Trophoblast cell (in vitro differentiated cells and primary cell): ENCODE data around the gene ASIC1.

Experiments
- DNase-seq, 2 donors: peaks; one replicate each; pipeline ENCODE4 v3.0.0-alpha.2; 2016
- H2AFZ ChIP-seq: 2 replicates; pipeline ENCODE4 v1.6.1; 2013; ENCODE audit warnings: low read length, moderate library complexity, mild to moderate bottlenecking; ENCODE audit not compliant: insufficient read depth, poor library complexity
- H2AK5ac ChIP-seq: 2 replicates; pipeline ENCODE4 v1.6.1; 2013; ENCODE audit warnings: mild to moderate bottlenecking, low read length
- H2BK120ac ChIP-seq: 2 replicates; pipeline ENCODE4 v1.6.1; 2013; ENCODE audit warnings: low read length, mild to moderate bottlenecking, moderate library complexity; ENCODE audit not compliant: insufficient read depth, poor library complexity
- H2BK12ac ChIP-seq: 2 replicates; pipeline ENCODE4 v1.6.1; 2013; ENCODE audit warnings: mild to moderate bottlenecking, low read length, moderate library complexity
- H2BK5ac ChIP-seq: 2 replicates; pipeline ENCODE4 v1.6.1; 2013; ENCODE audit warnings: low read length, low read depth, moderate library complexity, mild to moderate bottlenecking; ENCODE audit not compliant: poor library complexity
- H3K14ac ChIP-seq: 2 replicates; pipeline ENCODE4 v1.6.1; 2013; ENCODE audit warnings: mild to moderate bottlenecking, low read length
- H3K18ac ChIP-seq: 2 replicates; pipeline ENCODE4 v1.6.1; 2013; ENCODE audit warnings: mild to moderate bottlenecking, low read length
- H3K23ac ChIP-seq: 2 replicates; pipeline ENCODE4 v1.6.1; 2013; ENCODE audit warnings: low read length
- H3K27ac ChIP-seq: 2 replicates; pipeline ENCODE4 v1.5.1; 2013; ENCODE audit warnings: low read depth, mild to moderate bottlenecking, inconsistent platforms, low read length, moderate library complexity
- H3K27me3 ChIP-seq: 2 replicates; pipeline ENCODE4 v1.6.1; 2013; ENCODE audit warnings: inconsistent platforms, mild to moderate bottlenecking, low read length, moderate library complexity; ENCODE audit not compliant: insufficient read depth
- H3K36me3 ChIP-seq, 2 experiments: 1 replicate in 1 of 2; 2 replicates in 1 of 2; pipeline ENCODE4 v1.6.1; 2013; ENCODE audit warnings: low read length in 2 of 2, mild to moderate bottlenecking in 2 of 2, moderate library complexity in 1 of 2; ENCODE audit not compliant: insufficient read depth in 2 of 2, control insufficient read depth in 1 of 2
- H3K4ac ChIP-seq: 2 replicates; pipeline ENCODE4 v1.6.1; 2013; ENCODE audit warnings: low read depth, mild to moderate bottlenecking, low read length, moderate library complexity
- H3K4me1 ChIP-seq, 2 experiments: 1 replicate in 1 of 2; 2 replicates in 1 of 2; pipeline ENCODE4 v1.6.1; 2013; ENCODE audit warnings: low read length in 2 of 2, mild to moderate bottlenecking in 2 of 2, moderate library complexity in 1 of 2; ENCODE audit not compliant: insufficient read depth in 2 of 2, control insufficient read depth in 1 of 2
- H3K4me2 ChIP-seq: 2 replicates; pipeline ENCODE4 v1.6.1; 2013; ENCODE audit warnings: inconsistent platforms, mild to moderate bottlenecking, low read length, moderate library complexity
- H3K4me3 ChIP-seq: 2 replicates; pipeline ENCODE4 v1.5.1; 2013; ENCODE audit warnings: mild to moderate bottlenecking, low read depth, low read length, inconsistent platforms
- H3K79me1 ChIP-seq: one replicate; pipeline ENCODE4 v1.6.1; 2013; ENCODE audit warnings: low read length
- H3K79me2 ChIP-seq: 2 replicates; pipeline ENCODE4 v1.6.1; 2013; ENCODE audit warnings: low read length, mild to moderate bottlenecking; ENCODE audit not compliant: control insufficient read depth, insufficient read depth, poor library complexity
- H3K9ac ChIP-seq: 2 replicates; pipeline ENCODE4 v1.6.1; 2013; ENCODE audit warnings: mild to moderate bottlenecking, low read length
- H3K9me3 ChIP-seq: 2 replicates; pipeline ENCODE4 v1.6.1; 2013; ENCODE audit warnings: low read depth, mild to moderate bottlenecking, control low read depth, inconsistent platforms, low read length; ENCODE audit not compliant: insufficient read depth
- H4K12ac ChIP-seq: 2 replicates; pipeline ENCODE4 v1.6.1; 2013; ENCODE audit warnings: low read depth, mild to moderate bottlenecking, low read length, moderate library complexity
- H4K8ac ChIP-seq: 2 replicates; pipeline ENCODE4 v1.6.1; 2013; ENCODE audit warnings: low read depth, mild to moderate bottlenecking, low read length, moderate library complexity
- H4K91ac ChIP-seq: one replicate; pipeline ENCODE4 v1.6.1; 2013; ENCODE audit warnings: low read depth, mild to moderate bottlenecking, low read length, moderate library complexity
- WGBS: extraction: QIAGEN DNeasy Blood & Tissue Kit; methylation state at CpG from one replicate; pipeline ENCODE4 v1.1.7; 2013; ENCODE audit warnings: missing lambda C conversion rate; ENCODE audit not compliant: insufficient read length, insufficient coverage; ENCODE audit errors: extremely low coverage; 5-methylcytosine and 5-hydroxymethylcytosine counted together

Gene ASIC1

DNA sequence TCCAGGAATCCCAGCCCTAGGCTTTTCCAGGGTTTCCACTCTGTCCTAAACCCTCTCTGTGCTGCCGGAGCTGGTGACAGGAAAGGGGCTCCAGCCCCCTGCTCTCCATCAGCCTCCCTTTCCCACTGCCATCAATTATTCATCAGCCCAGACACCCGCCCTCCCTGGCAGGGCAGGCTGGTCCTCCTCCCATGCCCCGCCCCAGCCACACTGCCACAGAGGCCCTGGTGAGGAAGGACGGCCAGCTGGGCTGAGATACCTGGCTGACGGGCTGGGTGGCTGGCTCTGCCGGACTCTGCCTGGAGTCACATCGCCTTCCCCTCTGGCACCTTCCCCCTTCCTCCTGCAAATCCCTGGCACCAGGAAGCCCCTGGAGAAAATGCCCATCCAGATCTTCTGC lies 15.8 kb downstream of the ASIC1 start:
- Histone ChIP-seq H3K79me1 (no peaks in the 10 kb centered on the region), H2AK5ac (no peak overlapping the region), H2BK5ac (no peak overlapping the region), H3K4ac (no peak overlapping the region), H2BK120ac (no peak overlapping the region), H3K36me3 (no peaks in the 10 kb centered on the region), H3K27ac (no peak overlapping the region), H4K12ac (no peak overlapping the region), H3K4me1 (peaks cover 2% of the 10 kb centered on the region in 2 experiments), H3K4me2 (no peak overlapping the region), H3K18ac (no peak overlapping the region), H4K91ac (no peak overlapping the region), H2BK12ac (no peak overlapping the region), H3K4me3 (no peak overlapping the region), H3K9ac (no peak overlapping the region), H3K14ac (no peak overlapping the region), H3K27me3 (no peaks in the 10 kb centered on the region), H4K8ac (no peak overlapping the region), H3K23ac (no peak overlapping the region), H3K79me2 (no peaks in the 10 kb centered on the region), H2AFZ (no peak overlapping the region), H3K9me3 (no peaks in the 10 kb centered on the region)
- no peak for DNase-seq
- WGBS = no CpG with 5 or more reads among the region's 7 CpGs

DNA sequence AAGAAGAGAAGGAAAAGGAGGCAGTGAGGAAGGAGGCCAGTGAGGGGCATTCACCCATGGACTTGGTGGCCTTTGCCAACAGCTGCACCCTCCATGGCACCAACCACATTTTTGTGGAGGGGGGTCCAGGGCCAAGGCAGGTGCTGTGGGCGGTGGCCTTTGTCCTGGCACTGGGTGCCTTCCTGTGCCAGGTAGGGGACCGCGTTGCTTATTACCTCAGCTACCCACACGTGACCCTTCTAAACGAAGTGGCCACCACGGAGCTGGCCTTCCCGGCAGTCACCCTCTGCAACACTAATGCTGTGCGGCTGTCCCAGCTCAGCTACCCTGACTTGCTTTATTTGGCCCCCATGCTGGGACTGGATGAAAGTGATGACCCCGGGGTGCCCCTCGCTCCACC lies 16.3 kb downstream of the ASIC1 start:
- H3K27ac ChIP-seq = no peak overlapping the region
- no peaks in the 10 kb centered on the region for H3K79me2 ChIP-seq
- no peak overlapping the region for H2AK5ac ChIP-seq
- H3K9ac ChIP-seq = no peak overlapping the region
- no peak overlapping the region for H2BK5ac ChIP-seq
- no peak overlapping the region for H3K18ac ChIP-seq
- no peak overlapping the region for H3K14ac ChIP-seq
- H4K8ac ChIP-seq = no peak overlapping the region
- H4K91ac ChIP-seq = no peak overlapping the region
- peaks cover 2% of the 10 kb centered on the region in 2 experiments for H3K4me1 ChIP-seq
- no peak overlapping the region for H3K4ac ChIP-seq
- H3K79me1 ChIP-seq = no peaks in the 10 kb centered on the region
- no peak overlapping the region for H2BK120ac ChIP-seq
- no peak overlapping the region for H4K12ac ChIP-seq
- H2AFZ ChIP-seq = no peak overlapping the region
- WGBS = no CpG with 5 or more reads among the region's 10 CpGs
- no peaks in the 10 kb centered on the region for H3K36me3 ChIP-seq
- DNase-seq = no peak
- no peaks in the 10 kb centered on the region for H3K9me3 ChIP-seq
- no peak overlapping the region for H3K4me3 ChIP-seq
- H3K27me3 ChIP-seq = no peaks in the 10 kb centered on the region
- no peak overlapping the region for H2BK12ac ChIP-seq
- no peak overlapping the region for H3K4me2 ChIP-seq
- H3K23ac ChIP-seq = no peak overlapping the region

DNA sequence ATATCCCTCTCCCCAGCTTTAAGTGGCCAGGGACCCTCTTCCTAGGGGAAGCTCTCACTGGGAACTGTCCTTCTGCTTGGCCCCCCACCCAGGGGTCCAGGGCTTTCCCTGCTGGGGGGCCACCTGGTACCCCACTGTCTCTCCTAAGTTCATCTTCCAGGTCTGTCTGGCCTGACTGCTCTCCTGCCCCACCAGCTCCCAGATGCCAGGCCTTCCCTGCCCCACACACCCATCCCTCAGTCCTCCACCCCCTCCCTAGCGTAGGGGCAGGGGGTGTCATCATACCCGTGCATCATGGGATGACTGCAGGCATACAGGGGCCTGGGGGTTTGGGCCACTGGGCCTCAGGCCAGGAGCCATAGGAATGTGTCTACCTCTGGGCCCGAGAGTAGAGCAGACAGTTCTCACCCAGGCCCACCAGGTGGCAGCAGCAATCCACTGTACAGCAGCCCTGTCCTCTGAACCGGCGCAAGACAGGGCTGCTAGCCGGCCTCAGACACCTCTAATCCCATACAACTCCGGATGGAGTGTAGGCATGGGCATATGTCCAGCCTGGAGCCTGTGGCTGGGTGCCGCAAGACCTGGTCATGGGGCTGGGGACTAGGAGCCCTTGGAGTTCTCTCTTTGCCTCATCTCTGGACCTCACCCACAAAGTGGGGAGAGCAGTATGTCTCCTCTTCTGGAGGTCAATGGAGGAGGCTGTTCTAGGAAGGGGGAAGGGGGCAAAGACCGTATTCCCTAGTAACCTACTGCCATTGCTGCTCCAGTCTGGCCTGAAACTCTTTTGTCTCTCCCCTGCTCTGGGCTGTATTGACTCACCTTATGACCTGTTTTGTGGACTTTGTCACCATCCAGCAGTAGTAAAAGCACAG lies 17.8 kb downstream of the ASIC1 start:
- H3K14ac ChIP-seq = no peak overlapping the region
- no peaks in the 10 kb centered on the region for H3K27me3 ChIP-seq
- H3K4me3 ChIP-seq = no peak overlapping the region
- H3K23ac ChIP-seq = no peak overlapping the region
- DNase-seq = peak; percentile 85 to 94
- H2AK5ac ChIP-seq = no peak overlapping the region
- no peaks in the 10 kb centered on the region for H3K36me3 ChIP-seq
- H3K4me1 ChIP-seq = peaks cover 2% of the 10 kb centered on the region in 2 experiments
- no peak overlapping the region for H2AFZ ChIP-seq
- H3K79me2 ChIP-seq = no peaks in the 10 kb centered on the region
- no peak overlapping the region for H3K4ac ChIP-seq
- no peak overlapping the region for H4K8ac ChIP-seq
- H3K9ac ChIP-seq = no peak overlapping the region
- WGBS = no CpG with 5 or more reads among the region's 9 CpGs
- H4K91ac ChIP-seq = no peak overlapping the region
- H3K79me1 ChIP-seq = no peaks in the 10 kb centered on the region
- H3K27ac ChIP-seq = no peak overlapping the region
- no peak overlapping the region for H2BK120ac ChIP-seq
- H2BK12ac ChIP-seq = no peak overlapping the region
- H3K4me2 ChIP-seq = no peak overlapping the region
- H3K9me3 ChIP-seq = no peaks in the 10 kb centered on the region
- H4K12ac ChIP-seq = no peak overlapping the region
- no peak overlapping the region for H3K18ac ChIP-seq
- no peak overlapping the region for H2BK5ac ChIP-seq

DNA sequence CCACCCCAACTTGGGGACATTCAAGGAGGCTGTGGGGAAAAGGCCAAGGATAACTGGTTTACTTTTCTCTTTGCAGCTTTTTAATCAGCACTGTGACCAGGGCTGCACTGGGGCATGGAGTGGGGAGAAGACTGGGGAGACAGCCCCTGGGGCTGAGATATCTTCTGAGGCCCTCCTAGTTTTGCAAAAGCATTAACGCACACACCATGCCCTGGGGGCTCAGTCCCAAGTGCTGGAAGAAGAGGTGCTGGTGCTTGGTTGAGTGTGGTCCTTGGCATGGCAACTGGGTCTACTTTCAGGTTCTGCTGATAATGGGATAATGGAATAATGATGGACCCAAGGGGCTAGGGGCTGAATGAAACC lies 18.4 kb downstream of the ASIC1 start:
- no peak overlapping the region for H3K23ac ChIP-seq
- H3K79me1 ChIP-seq = no peaks in the 10 kb centered on the region
- no peak overlapping the region for H2BK12ac ChIP-seq
- H4K8ac ChIP-seq = no peak overlapping the region
- H3K18ac ChIP-seq = no peak overlapping the region
- no peak overlapping the region for H4K12ac ChIP-seq
- H4K91ac ChIP-seq = no peak overlapping the region
- H3K27ac ChIP-seq = no peak overlapping the region
- no peaks in the 10 kb centered on the region for H3K79me2 ChIP-seq
- no peak overlapping the region for H3K4me2 ChIP-seq
- no peak overlapping the region for H2BK120ac ChIP-seq
- H2BK5ac ChIP-seq = no peak overlapping the region
- H3K27me3 ChIP-seq = no peaks in the 10 kb centered on the region
- no peak overlapping the region for H3K4me3 ChIP-seq
- DNase-seq = no peak
- H3K36me3 ChIP-seq = no peaks in the 10 kb centered on the region
- no peak overlapping the region for H2AK5ac ChIP-seq
- H3K4me1 ChIP-seq = peaks cover 2% of the 10 kb centered on the region in 2 experiments
- no peak overlapping the region for H3K14ac ChIP-seq
- H3K4ac ChIP-seq = no peak overlapping the region
- no CpG with 5 or more reads among the region's 1 CpG for WGBS
- H3K9me3 ChIP-seq = no peaks in the 10 kb centered on the region
- H3K9ac ChIP-seq = no peak overlapping the region
- H2AFZ ChIP-seq = no peak overlapping the region
